Endothelial cell of hepatic sinusoid (primary cell): ENCODE measurements around the gene PCCA.
"Not testable (repeated sequence)": the region's sequence is repeated elsewhere in the genome, so short reads cannot be mapped to it uniquely, and the experiment has no call there.

Experiments
- in situ Hi-C: cut with HindIII; loops from 2 replicates; pipeline ENCODE4 v1.10.0; 2017; ENCODE audit warnings: low sequenced_read_pairs

Gene PCCA

DNA sequence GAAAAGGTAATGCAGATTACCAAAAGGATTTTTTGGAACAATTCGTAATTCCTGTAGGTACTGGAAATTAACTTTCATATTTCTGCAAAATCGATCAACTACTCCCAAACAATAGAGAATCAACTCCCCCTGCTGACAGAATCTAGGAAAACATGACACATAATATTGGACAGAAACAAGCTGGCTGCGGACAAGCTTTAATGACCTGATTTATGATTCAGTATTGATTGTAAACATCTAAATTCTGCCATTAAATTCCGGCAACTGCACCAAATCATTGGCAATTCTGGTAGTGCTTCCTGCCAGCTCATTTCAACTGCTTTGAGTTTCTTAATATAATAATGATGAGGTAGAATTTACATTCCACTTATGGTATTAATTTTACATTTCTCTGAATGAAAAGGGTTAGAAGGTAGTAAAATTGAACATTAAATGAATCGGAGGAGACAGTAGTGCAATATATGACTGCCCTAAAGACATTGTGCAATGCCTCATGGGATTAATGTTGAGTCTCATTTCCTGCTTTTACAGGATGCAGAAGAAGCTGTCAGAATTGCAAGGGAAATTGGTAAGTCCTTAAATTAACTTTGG is 146.5 kb downstream of the PCCA start:
- in situ Hi-C loops, result loop anchor here (5.0 kb wide), 1 partner anchor 313 kb away; no protein-coding TSS in a partner anchor

DNA sequence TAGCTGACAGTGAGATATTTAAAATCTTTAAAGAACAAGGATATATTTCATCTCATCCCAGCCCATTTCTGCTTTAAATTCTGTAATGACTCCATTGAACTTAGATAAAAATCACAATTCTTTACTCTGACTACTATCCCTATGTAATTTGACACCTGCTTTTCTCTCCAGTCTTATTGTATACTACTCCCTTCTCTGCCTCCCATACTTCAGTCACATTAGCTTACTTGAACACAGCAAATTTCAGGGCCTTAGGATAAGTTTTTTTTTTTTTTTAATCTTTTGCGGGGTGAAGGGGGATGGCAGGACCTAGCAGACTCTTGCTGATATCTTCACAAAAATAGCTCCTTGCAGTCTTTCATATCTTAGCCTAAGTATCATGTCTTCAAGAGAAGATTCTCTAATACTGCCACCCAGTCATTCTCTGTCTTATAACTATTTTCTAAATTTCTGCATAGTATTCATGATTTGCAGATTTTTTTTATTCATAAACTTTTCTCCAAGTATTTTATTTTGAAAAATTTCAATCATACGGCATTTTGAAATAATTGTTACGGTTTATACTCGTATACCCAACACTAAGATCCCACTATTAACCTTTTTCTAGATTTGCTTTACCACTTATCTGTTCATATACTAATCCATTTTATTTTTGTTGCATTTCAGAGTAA is 151.4 kb downstream of the PCCA start:
- in situ Hi-C loops, result no loop called here

DNA sequence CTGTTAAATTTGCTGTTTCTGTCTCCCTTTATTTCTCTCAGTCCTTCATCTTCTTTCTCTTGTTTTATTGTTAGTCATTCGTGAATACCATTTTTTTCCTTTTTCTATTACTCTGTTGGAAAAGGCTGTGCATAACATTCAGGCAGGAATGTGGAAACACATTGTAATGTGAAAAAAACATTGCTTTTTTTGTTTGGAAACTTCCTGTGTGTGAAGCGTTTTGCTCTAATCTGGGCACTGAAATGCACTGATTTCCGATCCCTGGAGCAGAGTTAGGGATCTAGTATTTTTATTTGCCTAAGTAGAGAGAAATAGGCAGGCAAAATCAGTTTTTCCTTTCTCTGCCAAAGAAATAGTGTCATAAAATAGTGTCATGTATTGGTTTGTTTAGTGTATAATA is 155.5 kb downstream of the PCCA start:
- in situ Hi-C loops, result no loop called here

DNA sequence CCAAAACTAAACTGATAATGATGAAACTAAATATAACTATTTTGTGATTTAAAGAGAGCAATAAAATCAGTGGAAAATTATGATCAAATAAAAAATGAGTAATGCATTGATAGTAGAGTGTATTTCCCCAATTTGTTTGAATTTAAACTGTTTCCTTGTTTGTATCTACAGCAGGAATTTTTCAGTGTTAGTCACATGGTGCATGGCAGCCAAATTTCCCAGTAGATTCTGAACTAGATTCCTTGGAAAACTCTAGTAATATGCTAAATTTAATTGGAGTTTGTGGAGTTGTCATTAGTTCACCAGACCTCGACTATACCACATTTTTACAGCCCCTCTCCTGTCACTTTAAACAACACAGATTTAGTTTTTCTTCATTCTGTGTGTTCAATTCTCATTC is 156.2 kb downstream of the PCCA start:
- in situ Hi-C loops, result no loop called here

DNA sequence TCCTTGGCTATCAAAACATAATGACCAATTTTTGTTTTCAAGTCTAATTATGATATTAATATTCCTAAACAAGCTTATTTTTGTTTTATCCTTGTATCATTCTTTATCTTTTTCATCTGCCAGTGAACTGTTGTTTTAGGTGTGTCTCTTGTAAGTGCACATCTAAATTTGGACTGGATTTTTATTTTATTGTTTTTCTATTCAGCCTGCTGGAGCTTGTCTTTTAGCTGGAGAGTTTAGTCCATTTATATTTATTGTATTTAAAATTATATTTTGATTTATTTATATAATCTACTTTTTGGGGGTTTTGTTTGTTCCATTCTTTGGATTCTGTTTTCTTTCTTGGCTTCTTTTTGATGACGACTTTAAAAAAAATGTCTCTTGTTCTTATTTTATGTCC is 159.0 kb downstream of the PCCA start:
- in situ Hi-C loops, result no loop called here

DNA sequence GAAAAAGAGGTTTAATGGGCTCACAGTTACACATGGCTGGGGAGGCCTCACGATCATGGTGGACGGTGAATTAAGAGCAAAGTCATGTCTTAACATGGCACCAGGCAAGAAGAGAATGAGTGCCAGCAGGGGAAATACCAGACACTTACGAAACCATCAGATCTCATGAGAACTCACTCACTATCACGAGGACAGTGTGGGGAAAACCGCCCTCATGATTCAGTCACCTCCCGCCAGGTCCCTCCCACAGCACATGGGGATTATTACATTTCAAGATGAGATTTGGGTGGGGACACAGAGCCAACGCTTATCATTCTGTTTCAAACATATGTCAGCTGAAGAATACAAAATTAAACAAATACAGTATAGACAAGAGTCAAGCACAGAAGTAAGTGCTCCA is 165.1 kb downstream of the PCCA start:
- in situ Hi-C loops, result loop anchor here (5.0 kb wide), 1 partner anchor 48 kb away; no protein-coding TSS in a partner anchor

DNA sequence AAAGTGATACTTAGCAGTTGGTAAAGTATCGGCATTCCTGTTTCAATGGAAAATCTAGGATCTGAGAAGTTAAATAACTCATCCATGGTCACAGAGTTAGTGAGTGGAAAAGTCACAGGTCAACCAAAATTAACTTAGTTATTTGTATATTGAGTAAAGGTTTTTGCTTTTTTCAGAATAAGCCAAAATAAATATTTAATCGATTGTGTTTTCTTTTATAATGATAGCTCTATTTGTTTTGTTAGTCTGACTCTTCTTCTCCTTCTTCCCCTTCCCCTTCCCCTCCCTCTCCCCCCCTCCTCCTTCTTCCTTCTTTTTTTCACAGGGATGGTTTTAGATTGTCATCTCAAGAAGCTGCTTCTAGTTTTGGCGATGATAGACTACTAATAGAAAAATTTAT is 173.5 kb downstream of the PCCA start:
- in situ Hi-C loops, result no loop called here

DNA sequence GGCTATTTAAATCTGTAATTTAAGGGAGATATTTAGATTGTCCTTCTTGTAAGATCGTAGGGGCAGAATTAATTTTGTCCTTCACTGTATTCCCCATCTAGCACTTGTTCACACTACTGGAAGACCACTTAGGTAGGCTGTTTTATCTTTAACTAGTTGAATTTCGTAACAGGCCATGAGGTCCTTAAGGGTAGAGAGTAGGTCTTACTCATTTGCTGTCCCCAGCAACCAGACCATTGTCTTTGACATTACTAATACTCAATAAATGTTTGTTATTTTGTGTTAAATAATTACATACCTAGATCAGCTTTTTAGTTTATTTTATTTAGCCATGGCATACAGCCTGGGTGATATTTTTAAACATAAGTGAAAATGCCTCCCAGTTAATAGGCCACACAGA is 177.1 kb downstream of the PCCA start:
- in situ Hi-C loops, result no loop called here

DNA sequence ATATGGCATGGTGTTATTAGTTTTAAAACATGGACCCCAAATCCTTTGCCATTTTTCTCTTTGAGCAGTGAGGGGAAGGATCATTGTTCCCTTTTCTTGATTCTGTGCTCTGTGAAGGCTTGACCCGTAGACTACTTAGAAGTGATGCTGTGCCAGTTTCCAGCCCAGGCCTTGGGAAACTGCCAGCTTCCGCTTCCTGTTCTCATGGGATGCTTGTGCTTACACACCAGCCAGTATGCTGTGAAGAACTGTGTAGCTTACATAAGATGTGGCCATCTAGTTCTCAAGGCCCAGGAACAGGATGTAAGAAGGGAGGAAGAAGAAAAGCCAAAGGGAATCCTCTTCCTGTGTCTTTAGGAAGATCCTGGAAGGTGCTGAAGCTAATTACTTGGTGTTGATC is 180.9 kb downstream of the PCCA start:
- in situ Hi-C loops, result no loop called here

DNA sequence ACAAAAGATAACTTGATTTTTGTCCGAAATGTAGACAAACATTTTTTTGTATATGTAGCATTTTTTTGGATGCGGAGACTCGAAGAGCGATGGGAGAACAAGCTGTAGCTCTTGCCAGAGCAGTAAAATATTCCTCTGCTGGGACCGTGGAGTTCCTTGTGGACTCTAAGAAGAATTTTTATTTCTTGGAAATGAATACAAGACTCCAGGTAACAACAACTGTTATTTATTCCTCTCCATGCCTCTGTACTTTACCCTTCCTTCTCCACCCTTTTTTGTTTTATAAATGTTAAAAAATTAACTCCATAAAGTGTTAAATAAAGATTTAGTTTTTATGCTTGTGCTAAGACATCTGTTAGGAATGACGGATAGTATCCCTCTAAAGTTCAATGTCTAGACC is 184.2 kb downstream of the PCCA start:
- in situ Hi-C loops, result no loop called here

DNA sequence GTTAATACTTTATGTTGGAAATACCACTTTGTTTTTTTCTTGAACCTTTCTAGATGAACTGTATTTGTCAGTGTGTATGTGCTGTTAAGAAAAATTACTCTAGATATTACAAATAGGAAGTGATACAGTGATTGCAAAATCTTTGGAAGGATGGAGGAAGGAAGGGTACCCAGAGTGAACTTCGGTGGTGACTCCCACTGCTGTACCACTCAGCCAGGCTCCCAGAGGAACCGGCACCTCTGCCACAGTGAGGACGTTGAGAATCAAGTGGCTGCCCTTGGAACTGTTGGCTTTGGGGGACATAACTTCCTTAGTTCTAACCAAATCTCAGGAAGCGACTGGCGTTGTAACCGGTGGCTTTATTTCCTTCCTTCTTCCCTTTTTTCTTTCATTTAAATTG is 184.7 kb downstream of the PCCA start:
- in situ Hi-C loops, result no loop called here

DNA sequence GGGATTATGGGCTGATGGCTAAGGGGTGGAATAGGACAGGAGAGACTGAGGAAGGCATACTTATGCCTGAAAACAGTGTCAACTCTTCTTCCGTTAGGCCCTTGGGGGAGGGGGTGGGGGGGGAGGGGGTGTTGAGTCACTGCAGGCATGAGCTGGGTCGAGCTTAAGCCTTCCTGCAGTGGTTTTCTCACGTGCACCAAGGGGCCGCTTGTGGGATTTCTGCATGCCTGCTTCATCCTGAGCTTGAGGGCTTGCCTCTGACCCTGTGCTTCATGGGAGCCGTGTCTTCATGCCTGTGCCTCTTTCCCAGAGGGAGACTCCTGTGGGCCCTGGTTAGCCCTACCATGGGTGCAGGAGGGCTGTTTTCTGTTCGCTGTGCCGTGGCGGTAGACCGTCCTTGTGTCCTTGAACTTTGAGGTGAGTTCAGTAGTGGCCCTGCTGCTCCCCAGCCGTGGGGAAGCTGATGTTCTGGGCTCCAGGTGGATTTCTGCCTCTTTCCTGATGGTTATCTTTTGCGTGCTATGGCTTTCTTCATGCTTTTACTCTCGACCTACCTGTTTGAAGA is 186.1 kb downstream of the PCCA start:
- in situ Hi-C loops, result no loop called here

DNA sequence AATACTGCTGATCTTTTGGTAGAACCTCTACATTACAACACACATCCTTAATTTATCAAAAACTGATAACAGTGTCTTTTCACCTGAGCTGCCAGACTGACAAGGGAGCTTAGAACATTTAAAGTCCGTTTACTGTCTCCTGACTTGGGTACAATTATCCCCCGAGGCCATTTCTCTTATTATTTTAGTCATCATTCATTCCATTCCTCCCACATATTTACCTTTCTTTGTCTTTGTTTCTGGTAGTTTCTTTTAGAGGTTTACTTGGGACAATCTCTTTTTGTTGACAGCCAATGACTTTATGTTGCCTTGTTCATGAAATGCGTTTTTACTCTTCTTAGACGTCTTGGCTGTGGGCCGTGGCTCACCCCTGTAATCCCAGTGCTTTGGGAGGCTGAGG is 186.9 kb downstream of the PCCA start:
- in situ Hi-C loops, result no loop called here

DNA sequence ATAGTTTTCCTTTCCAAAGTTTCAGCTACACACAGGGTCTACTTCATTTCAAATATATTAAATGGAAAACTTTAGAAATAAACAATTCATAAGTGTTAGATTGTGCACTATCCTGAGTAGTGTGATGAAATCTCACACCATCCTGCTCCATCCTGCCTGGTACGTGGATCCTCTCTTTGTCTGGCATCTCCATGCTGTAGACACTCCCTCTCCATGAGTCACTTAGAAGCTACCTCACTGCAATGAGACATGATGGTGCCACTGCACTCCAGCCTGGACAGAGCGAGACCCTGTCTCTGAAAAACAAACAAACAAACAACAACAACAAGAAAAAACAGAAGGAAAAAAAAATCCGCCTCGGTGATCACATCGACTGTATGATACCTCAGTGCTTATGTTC is 191.8 kb downstream of the PCCA start:
- in situ Hi-C loops, result no loop called here

DNA sequence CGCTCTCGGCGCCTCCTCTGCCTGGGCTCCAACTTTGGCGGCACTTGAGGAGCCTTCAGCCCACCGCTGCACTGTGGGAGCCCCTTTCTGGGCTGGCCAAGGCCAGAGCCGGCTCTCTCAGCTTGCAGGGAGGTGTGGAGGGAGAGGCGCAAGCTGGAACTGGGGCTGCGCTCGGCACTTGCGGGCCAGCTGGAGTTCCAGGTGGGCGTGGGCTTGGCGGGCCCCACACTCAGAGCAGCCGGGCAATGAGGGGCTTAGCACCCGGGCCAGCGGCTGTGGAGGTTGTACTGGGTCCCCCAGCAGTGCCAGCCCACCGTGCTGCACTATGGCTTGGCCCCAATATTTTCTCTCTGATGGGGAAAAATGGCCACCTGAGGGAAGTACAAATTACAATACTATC is 193.4 kb downstream of the PCCA start:
- in situ Hi-C loops, result not testable (repeated sequence)

DNA sequence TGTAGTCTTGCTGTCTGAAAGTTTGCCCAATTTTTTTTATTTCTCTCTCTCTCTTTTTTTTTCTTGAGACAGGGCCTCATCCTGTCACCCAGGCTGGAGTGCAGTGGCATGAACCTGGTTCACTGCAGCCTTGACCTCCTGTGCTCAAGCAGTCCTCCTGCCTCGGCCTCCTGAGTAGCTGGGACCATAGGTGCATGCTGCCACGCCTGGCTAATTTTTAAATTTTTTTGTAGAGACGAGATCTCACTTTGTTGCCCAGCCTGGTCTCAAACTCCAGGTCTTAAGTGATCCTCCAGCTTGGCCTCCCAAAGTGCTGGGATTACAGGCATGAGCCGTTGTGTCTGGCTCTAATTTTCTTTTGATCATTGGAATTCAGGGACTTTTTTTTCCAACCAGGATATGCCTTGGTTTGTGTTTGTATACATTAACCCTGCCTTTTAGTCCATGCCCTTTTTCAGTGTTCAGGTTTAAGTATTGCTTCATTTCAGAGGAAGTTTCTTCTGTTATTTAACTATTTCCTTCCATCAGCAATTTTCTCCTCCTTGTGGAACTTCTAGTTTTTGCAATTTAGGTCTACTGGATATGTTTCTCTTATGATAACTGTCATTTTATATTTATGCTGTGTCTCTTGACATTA is 201.4 kb downstream of the PCCA start:
- in situ Hi-C loops, result no loop called here

DNA sequence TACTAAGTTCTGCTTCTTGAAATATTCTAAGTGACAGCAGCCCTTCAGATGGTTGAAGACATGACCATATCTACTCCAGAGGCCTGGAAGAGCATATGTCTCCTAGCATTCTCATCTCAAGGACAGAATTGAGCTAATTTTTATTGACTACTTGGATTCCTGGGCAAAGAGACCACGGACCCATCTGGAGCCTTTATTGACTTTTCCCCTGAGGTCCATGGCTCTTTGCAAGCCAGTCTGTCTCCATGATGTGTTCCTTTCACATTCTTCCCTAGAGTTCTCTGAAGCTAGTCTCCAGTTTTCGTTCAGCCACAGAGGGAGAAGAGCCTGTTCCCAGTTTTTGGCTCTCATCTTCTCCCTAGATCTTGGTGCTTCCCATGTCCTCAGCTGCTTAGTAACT is 202.7 kb downstream of the PCCA start:
- in situ Hi-C loops, result no loop called here

DNA sequence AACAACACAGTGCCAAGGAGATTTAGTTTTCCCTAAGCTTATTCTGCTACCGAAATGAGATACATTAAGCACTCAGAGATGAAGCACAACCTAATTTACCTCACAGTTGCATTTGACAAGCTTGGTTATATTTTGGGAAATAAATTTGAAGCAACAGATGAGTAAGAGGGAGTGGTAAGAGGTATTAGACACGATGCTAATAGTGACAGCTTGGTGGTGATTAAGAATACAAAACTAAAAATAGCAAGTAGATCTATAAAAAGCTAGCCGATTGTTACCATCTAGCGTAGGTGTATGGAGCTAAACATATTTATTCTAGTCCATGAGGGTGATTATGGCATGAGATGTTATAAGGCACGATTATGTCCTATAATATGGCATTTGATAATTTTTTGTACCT is 208.5 kb downstream of the PCCA start:
- in situ Hi-C loops, result no loop called here

DNA sequence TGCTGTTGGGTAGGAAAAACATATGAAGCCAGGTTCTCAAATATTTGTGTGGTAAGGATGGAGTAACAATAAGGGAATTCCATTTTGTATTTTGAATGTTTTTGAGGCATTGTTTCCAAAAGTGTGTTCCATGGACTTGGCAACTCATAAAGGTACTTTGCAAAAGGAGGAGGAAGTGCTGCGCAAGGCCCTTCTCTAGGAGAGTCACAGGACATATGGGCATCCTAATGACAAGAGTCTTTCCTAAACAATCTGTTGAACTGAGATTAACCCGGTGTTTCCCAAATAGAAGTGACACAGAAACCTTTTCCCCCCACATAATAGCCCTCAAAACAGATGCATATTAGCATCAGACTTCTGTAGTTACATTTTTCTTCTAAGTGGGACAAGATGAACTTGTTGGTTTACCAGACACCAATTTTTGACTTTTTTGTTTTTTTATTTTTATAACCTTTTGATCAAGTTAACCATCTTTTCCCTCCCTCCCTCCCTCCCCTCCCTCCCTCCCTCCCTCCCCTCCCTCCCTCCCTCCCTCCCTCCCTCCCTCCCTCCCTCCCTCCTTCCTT is 209.3 kb downstream of the PCCA start:
- in situ Hi-C loops, result no loop called here

DNA sequence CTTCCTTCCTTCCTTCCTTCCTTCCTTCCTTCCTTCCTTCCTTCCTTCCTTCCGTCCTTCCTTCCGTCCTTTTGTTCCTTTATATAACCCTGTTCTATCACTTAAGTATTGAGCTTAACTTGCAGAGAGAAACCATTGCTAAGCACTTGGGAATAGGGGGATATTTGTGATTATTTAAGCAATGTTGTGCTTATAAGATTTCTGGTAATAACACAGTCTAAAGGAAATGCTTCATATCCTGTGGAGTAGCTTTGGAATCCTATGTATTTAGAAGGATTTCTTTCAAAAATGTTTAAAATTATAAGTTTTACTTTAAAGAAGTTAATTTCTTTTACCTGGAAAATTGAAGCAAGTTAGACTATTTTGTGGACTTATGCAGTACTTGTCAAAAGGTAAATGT is 209.8 kb downstream of the PCCA start:
- in situ Hi-C loops, result no loop called here

DNA sequence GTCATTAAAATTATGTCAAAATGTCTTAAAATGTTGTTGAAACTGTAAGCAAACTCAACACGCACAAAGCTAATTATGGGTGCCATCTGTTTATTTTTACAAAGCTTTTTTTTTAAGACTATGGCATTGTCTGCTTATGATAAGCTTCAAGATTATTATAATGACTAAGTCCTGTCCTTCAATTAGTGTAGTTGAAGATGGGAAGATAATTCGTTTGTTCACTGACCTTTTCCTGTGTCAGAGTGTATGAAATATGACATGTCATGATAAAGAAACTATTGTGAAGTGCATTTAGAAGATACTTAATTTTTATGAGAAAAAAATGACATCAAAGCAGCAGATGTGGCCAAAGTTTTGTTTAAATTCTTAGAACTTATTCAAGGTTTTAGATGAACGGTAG is 211.3 kb downstream of the PCCA start:
- in situ Hi-C loops, result loop anchor here (5.0 kb wide), 1 partner anchor 48 kb away; no protein-coding TSS in a partner anchor

DNA sequence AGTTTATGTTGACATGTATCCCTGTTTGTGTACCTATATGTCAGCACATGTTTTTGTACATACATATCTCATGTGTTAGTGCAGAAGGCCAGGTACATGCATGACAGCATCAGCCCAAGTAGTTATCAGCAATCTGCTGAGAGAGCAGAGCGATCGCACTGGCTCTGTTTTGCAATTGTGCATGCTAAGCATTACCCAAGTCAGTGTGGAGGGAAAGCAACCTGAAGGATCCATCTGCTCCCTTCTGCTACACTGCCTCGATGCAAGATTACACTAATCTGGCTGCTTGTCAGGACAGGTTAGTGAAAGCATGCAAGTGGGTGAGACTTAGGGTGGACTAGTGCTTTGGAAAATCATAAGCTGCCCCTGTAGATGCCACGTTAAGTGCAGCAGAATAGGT is 211.8 kb downstream of the PCCA start:
- in situ Hi-C loops, result loop anchor here (5.0 kb wide), 1 partner anchor 48 kb away; no protein-coding TSS in a partner anchor
